GM10266 (cell line): ENCODE results near the gene LRRC10.

Experiments
- DNase-seq: peaks from one replicate; pipeline ENCODE4 v3.0.0; 2012; ENCODE audit errors: extremely low spot score
- TF ChIP-seq, protein P1 (sequence below): IDR thresholded peaks from 2 replicates; pipeline ENCODE4 v1.5.1; 2012; ENCODE audit warnings: mild to moderate bottlenecking, low read depth; ENCODE audit not compliant: control insufficient read depth, insufficient read depth; ENCODE audit errors: missing control alignments

Gene LRRC10

DNA sequence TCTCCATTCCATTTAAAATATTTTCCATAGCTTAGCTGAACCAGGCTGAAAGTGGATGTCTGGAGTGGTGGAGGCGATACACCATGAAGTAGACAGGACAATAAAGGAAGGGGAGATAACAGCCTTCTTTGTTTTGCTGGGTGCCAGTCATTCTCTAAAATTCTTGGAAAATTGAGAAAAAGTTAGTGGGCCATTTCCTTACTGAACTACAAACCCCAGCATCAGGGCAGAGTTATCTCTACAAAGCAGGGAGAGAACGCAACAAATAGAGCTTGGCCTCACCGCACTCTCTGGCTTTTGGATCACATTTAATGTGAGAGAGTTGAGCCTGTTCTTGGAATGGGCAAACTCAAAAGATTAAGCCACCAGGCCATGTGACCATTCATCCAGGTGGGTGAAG is 41.2 kb upstream of the LRRC10 start:
- TF ChIP-seq, protein P1, sequence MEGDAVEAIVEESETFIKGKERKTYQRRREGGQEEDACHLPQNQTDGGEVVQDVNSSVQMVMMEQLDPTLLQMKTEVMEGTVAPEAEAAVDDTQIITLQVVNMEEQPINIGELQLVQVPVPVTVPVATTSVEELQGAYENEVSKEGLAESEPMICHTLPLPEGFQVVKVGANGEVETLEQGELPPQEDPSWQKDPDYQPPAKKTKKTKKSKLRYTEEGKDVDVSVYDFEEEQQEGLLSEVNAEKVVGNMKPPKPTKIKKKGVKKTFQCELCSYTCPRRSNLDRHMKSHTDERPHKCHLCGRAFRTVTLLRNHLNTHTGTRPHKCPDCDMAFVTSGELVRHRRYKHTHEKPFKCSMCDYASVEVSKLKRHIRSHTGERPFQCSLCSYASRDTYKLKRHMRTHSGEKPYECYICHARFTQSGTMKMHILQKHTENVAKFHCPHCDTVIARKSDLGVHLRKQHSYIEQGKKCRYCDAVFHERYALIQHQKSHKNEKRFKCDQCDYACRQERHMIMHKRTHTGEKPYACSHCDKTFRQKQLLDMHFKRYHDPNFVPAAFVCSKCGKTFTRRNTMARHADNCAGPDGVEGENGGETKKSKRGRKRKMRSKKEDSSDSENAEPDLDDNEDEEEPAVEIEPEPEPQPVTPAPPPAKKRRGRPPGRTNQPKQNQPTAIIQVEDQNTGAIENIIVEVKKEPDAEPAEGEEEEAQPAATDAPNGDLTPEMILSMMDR: no peak
- no peak for DNase-seq

DNA sequence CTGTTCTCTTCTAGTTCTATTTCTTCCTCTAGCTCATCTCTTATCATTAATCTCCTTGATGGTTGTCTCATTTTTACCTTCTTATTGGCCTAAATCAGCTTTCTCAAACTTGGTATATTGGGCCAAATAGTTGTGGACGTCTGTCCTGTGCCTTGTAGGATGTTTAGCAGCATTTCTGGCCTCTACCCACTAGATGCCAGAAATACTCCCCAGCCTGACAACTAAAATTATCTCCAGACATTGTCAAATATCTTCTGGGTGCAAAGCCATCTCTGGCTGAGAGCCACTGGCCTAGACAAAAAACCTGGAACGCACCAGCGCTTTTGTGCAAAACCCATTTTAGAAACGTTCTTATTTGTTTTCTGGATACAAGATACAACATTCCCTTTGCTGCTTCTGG is 38.8 kb upstream of the LRRC10 start:
- no peak for DNase-seq
- TF ChIP-seq, protein P1: no peak

DNA sequence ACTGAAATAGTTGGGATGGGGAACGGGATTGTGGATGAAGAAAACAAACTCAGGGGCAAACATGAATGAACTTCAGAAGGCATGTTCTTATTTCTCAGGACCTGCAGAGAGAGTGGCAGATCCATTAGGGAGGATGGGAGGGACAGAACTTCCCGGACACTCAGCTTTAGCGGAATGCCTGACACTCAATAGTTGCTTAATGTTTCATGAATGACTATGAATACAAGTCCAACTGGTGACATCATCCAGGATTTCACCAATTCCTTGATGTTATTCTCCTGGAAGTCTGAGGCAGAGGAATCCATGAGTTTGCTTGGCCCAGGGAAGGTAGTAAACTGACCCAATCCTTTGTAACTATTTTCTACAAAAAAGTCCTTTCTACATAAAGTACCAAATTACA is 37.8 kb upstream of the LRRC10 start:
- DNase-seq: no peak
- TF ChIP-seq, protein P1: no peak

DNA sequence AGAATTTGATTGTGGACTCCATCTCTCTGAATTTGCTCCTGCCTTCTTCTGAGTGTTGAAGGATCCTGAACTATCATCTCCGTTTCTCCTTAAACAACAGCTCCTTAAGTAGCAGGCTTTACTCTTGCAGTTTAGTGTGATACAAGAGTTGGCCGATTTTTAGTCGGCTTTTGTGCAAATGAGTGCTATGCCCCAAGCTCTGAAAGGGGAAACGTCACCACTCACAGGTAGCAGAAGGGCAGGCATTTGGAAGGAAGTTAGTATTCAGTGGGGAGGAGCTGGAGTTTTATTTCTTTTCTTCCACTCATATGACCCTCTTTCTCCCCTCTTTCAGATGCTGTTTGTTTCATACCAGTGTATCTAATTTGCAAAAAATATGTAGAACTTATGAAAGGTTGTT is 36.5 kb upstream of the LRRC10 start:
- no peak for DNase-seq
- TF ChIP-seq, protein P1: no peak

DNA sequence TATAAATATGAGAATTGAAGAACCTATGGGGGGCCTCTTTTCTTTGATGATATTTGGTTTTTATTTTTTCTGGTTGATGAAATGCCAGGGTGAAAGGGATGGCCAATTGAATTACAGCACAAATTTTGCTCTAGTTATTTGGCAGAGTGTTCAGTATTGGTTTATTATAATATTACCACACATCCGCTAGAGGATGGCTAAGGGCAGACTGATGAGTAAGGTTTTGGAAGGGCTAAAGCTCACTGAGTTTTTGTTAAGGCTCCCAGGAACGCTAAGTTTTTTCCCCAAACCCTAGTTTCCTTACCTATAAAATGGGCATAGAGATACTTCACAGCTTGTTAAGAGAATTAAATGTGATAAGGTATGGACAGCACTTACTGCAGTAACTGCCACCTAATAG is 34.3 kb upstream of the LRRC10 start:
- TF ChIP-seq, protein P1: no peak
- DNase-seq: no peak

DNA sequence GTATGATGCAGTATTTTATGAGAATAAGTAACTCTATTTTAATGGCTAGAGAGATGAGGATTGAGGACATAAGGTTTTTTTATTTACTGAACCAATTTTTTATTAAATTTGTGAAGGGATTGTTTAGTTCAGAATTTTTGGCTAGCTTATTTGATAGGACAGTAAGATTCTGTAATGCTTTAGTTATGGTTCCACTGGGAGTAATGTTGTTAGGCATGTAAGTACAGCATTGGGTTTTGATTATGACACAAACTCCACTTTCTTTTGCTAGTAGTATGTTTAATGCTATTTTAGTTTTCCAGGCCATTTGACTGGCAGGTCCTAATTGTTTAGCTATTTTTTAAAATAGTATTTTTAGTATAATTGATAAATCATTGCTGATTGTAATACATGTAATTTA is 33.8 kb upstream of the LRRC10 start:
- no peak for DNase-seq
- TF ChIP-seq, protein P1: no peak

DNA sequence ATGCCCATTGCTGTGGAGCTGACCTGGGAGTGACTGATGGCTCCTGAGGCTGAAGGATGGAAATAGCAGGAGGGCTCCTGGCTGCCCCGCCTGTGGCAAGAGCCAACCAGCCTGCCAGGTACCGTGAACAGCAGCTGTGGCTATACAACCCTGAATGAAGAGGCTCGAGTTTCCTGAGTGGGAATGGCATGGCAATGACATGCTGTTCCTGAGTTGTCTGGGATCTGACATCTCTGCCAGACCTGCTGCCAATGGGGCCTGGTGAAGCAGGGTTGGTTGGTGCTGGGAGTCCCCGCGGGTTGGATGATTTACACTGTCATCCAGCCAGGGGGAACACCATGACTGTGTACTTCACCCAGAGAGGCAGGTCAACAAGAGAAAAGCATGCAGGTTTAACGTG is 31.8 kb upstream of the LRRC10 start:
- TF ChIP-seq, protein P1: no peak
- DNase-seq: no peak

DNA sequence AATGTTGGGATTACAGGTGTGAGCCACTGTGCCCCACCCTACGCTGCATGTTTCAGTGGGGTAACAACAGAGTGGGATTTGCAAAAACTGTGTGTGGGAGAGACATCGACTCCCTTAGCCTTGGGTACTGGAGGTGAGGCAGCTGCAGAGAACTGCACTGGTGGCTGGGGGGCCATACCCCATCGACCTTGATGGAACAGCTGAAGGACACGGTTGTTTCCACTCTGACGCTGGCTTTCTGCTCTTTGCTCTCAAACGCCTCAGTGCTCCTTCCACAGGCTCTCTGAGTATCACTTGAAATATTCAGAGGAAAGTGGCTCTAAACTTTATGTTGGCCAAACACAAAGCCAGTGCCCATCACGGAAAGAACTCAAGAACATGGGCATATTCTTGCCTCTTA is 30.8 kb upstream of the LRRC10 start:
- TF ChIP-seq, protein P1: no peak
- no peak for DNase-seq
